Keratinocyte (primary cell): ENCODE data around the gene ATG2B. TPM values are rescaled to one million over a fixed set of nuclear protein-coding genes. Genes with fewer than 3 reads are reported as not detected.

ENCODE experiments used
- DNase-seq: peaks from one replicate; pipeline ENCODE4 v3.0.0-alpha.2; 2011; ENCODE audit warnings: low read depth, missing footprints, low spot score
- FAIRE-seq: peaks from 2 replicates; lab custom pipeline; 2011; peaks lifted over from hg19 to GRCh38; lab: Jason Lieb, UNC
- H2AFZ ChIP-seq: 2 replicates; pipeline ENCODE4 v1.6.0; 2012; ENCODE audit warnings: low read length, control low read depth, inconsistent platforms; ENCODE audit not compliant: control insufficient read depth
- H3K27ac ChIP-seq: 2 replicates; pipeline ENCODE4 v1.5.1; 2011; ENCODE audit warnings: low read length; ENCODE audit not compliant: control insufficient read depth, insufficient read depth
- H3K27me3 ChIP-seq: 3 replicates; pipeline ENCODE4 v1.6.0; 2011; ENCODE audit warnings: low read length; ENCODE audit not compliant: control insufficient read depth, insufficient read depth; ENCODE audit errors: extremely low read depth
- H3K36me3 ChIP-seq, 2 experiments: 2 replicates in 1 of 2; 3 replicates in 1 of 2; pipeline ENCODE4 v1.5.1; 2011; ENCODE audit warnings: low read length in 2 of 2, mild to moderate bottlenecking in 1 of 2; ENCODE audit not compliant: control insufficient read depth in 2 of 2, insufficient read depth in 2 of 2; ENCODE audit errors: extremely low read depth in 1 of 2
- H3K4me1 ChIP-seq: 3 replicates; pipeline ENCODE4 v1.5.1; 2011; ENCODE audit warnings: low read length; ENCODE audit not compliant: control insufficient read depth, insufficient read depth; ENCODE audit errors: extremely low read depth
- H3K4me2 ChIP-seq: 3 replicates; pipeline ENCODE4 v1.6.0; 2011; ENCODE audit warnings: low read depth, low read length; ENCODE audit not compliant: control insufficient read depth, insufficient read depth; ENCODE audit errors: extremely low read depth
- H3K4me3 ChIP-seq, 3 experiments: fragments of 200-600 bp in 1 of 3; sonication (generic) in 1 of 3; 2 replicates in 2 of 3; 3 replicates in 1 of 3; pipeline ENCODE4 v1.5.1; 2011 to 2016; ENCODE audit warnings: low read length in 3 of 3, mild to moderate bottlenecking in 3 of 3, control low read depth in 2 of 3, inconsistent platforms in 1 of 3, low read depth in 1 of 3, mixed read lengths in 1 of 3, mixed run types in 1 of 3, moderate library complexity in 1 of 3; ENCODE audit not compliant: control insufficient read depth in 2 of 3, insufficient read depth in 2 of 3; ENCODE audit errors: extremely low read depth in 1 of 3
- H3K79me2 ChIP-seq: 2 replicates; pipeline ENCODE4 v1.6.0; 2012; ENCODE audit warnings: low read length; ENCODE audit not compliant: control insufficient read depth, insufficient read depth
- H3K9ac ChIP-seq: 3 replicates; pipeline ENCODE4 v1.6.0; 2011; ENCODE audit warnings: low read length; ENCODE audit not compliant: control insufficient read depth, insufficient read depth; ENCODE audit errors: extremely low read depth
- H3K9me1 ChIP-seq: 3 replicates; pipeline ENCODE4 v1.6.0; 2011; ENCODE audit warnings: low read length; ENCODE audit not compliant: control insufficient read depth, insufficient read depth; ENCODE audit errors: extremely low read depth
- H3K9me3 ChIP-seq: 2 replicates; pipeline ENCODE4 v1.5.1; 2012; ENCODE audit warnings: low read depth, low read length; ENCODE audit not compliant: control insufficient read depth
- H4K20me1 ChIP-seq: 3 replicates; pipeline ENCODE4 v1.6.0; 2011; ENCODE audit warnings: low read length; ENCODE audit not compliant: control insufficient read depth, insufficient read depth; ENCODE audit errors: extremely low read depth
- EZH2 ChIP-seq: IDR thresholded peaks from one replicate; pipeline ENCODE4 v1.6.1; 2012; ENCODE audit warnings: inconsistent platforms, mild to moderate bottlenecking, low read length, moderate library complexity
- dilution Hi-C: fragments of 300-500 bp; cut with MboI; formaldehyde crosslinking; loops from one replicate; pipeline ENCODE4 v1.7.0; 2020; ENCODE audit warnings: low sequenced_read_pairs; ENCODE audit not compliant: extremely low pct_ligation_motif_present
- polyA plus RNA-seq, 5 experiments: library from polyadenylated mRNA; depleted of rRNA in 3 of 5; stranded (reverse) in 3 of 5; stranded (forward) in 1 of 5; unstranded in 1 of 5; fragments of >200 nt; gene quantifications; 1 replicate in 1 of 5; 2 replicates in 3 of 5; 3 replicates in 1 of 5; pipeline versions ENCODE4 v1.2.1 to v1.2.3, GENCODE V29; 2011 to 2012; ENCODE audit warnings: missing spikeins in 2 of 5, low read depth in 1 of 5, low replicate concordance in 1 of 5
- TF ChIP-seq, protein P1 (sequence below), 3 experiments: IDR thresholded peaks in 1 of 3; conservative IDR thresholded peaks in 1 of 3; optimal IDR thresholded peaks in 1 of 3; 2 replicates in 2 of 3; 3 replicates in 1 of 3; pipeline versions ENCODE3 to v1.5.1; 2011; ENCODE audit warnings: low read length in 3 of 3, mild to moderate bottlenecking in 3 of 3, moderate library complexity in 2 of 3, control low read depth in 1 of 3, inconsistent platforms in 1 of 3; ENCODE audit not compliant: insufficient read depth in 2 of 3; ENCODE audit errors: extremely low read depth in 1 of 3

ATG2B gene
- polyA plus RNA-seq, 1 donor (not counting 4 experiments of a cell fraction or from before 2014, with no cell fraction given): 11.4 TPM

DNA sequence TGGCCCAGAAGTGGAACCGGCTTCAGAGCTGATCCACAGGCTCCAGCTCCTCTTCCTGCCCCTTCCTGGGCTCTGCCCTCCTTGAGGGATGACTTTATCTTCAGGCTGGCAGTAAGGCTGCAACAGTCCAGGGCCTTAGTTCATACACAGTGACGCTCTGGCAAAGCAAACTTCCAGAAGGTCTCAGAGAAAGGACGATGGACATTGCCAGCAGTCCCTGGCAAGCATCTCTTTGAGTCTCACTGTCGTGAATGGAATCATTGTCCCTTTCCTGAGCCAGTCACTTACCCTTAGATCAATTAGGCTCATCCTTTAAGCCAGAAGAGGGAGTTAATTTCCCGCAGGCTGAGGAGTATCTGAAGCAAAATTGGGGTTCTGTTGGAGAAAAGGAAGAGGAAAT lies 37.4 kb upstream of the ATG2B start:
- no peaks in the 10 kb centered on the region for H4K20me1 ChIP-seq
- FAIRE-seq: no peak
- no peak overlapping the region for H3K9ac ChIP-seq
- no peak overlapping the region for H3K4me3 ChIP-seq
- no peaks in the 10 kb centered on the region for H3K36me3 ChIP-seq
- no peaks in the 10 kb centered on the region for H3K9me1 ChIP-seq
- no peaks in the 10 kb centered on the region for H3K4me1 ChIP-seq
- H3K79me2 ChIP-seq: no peaks in the 10 kb centered on the region
- TF ChIP-seq, protein P1, sequence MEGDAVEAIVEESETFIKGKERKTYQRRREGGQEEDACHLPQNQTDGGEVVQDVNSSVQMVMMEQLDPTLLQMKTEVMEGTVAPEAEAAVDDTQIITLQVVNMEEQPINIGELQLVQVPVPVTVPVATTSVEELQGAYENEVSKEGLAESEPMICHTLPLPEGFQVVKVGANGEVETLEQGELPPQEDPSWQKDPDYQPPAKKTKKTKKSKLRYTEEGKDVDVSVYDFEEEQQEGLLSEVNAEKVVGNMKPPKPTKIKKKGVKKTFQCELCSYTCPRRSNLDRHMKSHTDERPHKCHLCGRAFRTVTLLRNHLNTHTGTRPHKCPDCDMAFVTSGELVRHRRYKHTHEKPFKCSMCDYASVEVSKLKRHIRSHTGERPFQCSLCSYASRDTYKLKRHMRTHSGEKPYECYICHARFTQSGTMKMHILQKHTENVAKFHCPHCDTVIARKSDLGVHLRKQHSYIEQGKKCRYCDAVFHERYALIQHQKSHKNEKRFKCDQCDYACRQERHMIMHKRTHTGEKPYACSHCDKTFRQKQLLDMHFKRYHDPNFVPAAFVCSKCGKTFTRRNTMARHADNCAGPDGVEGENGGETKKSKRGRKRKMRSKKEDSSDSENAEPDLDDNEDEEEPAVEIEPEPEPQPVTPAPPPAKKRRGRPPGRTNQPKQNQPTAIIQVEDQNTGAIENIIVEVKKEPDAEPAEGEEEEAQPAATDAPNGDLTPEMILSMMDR (optimal IDR thresholded peaks at IDR 0.05 in 1 of 3, IDR thresholded peaks at IDR 0.05 in 1 of 3, conservative IDR thresholded peaks at IDR 0.05 in 1 of 3; ENCODE audit: extremely low read depth in 1 of 3, insufficient read depth in 2 of 3, low read length in 3 of 3): no peak
- no peak for TF ChIP-seq EZH2
- no peak overlapping the region for H3K27ac ChIP-seq
- H3K9me3 ChIP-seq: no peaks in the 10 kb centered on the region
- dilution Hi-C loops: no loop called here
- no peak for DNase-seq
- no peak overlapping the region for H2AFZ ChIP-seq
- H3K4me2 ChIP-seq: no peak overlapping the region
- no peaks in the 10 kb centered on the region for H3K27me3 ChIP-seq

DNA sequence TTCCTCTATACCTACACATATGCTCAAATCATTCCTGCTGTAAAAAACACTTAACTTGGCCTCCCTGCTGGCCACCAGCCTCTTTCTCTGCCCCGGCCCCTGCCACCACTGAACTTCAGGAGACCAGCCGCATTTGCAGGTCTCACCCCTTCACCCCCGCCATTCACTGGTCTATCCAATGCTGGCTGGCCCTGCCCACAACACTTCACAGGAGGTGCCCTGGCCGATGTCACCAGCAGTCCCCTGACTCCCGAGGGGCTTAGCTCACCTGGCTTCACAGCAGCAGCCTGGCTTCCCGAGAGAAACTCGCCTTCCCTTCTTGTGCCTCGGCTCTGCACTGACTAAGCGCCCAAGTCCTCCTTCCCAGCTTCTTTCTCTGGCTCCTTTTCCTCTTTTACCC lies 36.3 kb upstream of the ATG2B start:
- H3K27ac ChIP-seq: no peak overlapping the region
- no peaks in the 10 kb centered on the region for H3K9me3 ChIP-seq
- no peaks in the 10 kb centered on the region for H3K79me2 ChIP-seq
- H3K4me2 ChIP-seq: no peak overlapping the region
- no peaks in the 10 kb centered on the region for H3K9me1 ChIP-seq
- no peak overlapping the region for H2AFZ ChIP-seq
- H3K4me1 ChIP-seq: no peaks in the 10 kb centered on the region
- no peaks in the 10 kb centered on the region for H3K27me3 ChIP-seq
- H3K9ac ChIP-seq: no peak overlapping the region
- no peaks in the 10 kb centered on the region for H3K36me3 ChIP-seq
- TF ChIP-seq EZH2: no peak
- TF ChIP-seq, protein P1 (optimal IDR thresholded peaks at IDR 0.05 in 1 of 3, IDR thresholded peaks at IDR 0.05 in 1 of 3, conservative IDR thresholded peaks at IDR 0.05 in 1 of 3; ENCODE audit: extremely low read depth in 1 of 3, insufficient read depth in 2 of 3, low read length in 3 of 3): no peak
- DNase-seq (no peak), FAIRE-seq (no peak)
- H3K4me3 ChIP-seq: no peak overlapping the region
- no peaks in the 10 kb centered on the region for H4K20me1 ChIP-seq
- dilution Hi-C loops: no loop called here
